Mesendoderm (in vitro differentiated cells): ENCODE results near the gene CGB7. TPM values are rescaled to one million over a fixed set of nuclear protein-coding genes. Genes with fewer than 3 reads are reported as not detected.

Experiments used
- DNase-seq: peaks from one replicate; pipeline ENCODE4 v3.0.0; 2013
- H2AK5ac ChIP-seq: 2 replicates; pipeline ENCODE4 v1.6.1; 2013; ENCODE audit warnings: low read length, inconsistent platforms
- H2BK120ac ChIP-seq: 2 replicates; pipeline ENCODE4 v1.6.1; 2013; ENCODE audit warnings: low read depth, mild to moderate bottlenecking, low read length, moderate library complexity, mixed read lengths
- H2BK15ac ChIP-seq: replicated peaks from 2 replicates; pipeline ENCODE4 v1.6.1; 2013; ENCODE audit warnings: low read depth, mild to moderate bottlenecking, moderate library complexity
- H2BK5ac ChIP-seq: 2 replicates; pipeline ENCODE4 v1.6.1; 2013; ENCODE audit warnings: low read length, inconsistent platforms
- H3K18ac ChIP-seq: 2 replicates; pipeline ENCODE4 v1.6.1; 2013; ENCODE audit warnings: mild to moderate bottlenecking, low read length, mixed read lengths
- H3K23ac ChIP-seq: one replicate; pipeline ENCODE4 v1.6.1; 2013; ENCODE audit warnings: low read length
- H3K27ac ChIP-seq: 2 replicates; pipeline ENCODE4 v1.5.1; 2013; ENCODE audit warnings: low read depth, mild to moderate bottlenecking, inconsistent platforms, low read length, moderate library complexity
- H3K27me3 ChIP-seq: 2 replicates; pipeline ENCODE4 v1.6.1; 2013; ENCODE audit warnings: low read length, control low read depth, mild to moderate bottlenecking, inconsistent platforms; ENCODE audit not compliant: insufficient read depth, poor library complexity
- H3K36me3 ChIP-seq: 2 replicates; pipeline ENCODE4 v1.6.1; 2013; ENCODE audit warnings: low read length, inconsistent platforms; ENCODE audit not compliant: control insufficient read depth, insufficient read depth
- H3K4ac ChIP-seq: one replicate; pipeline ENCODE4 v1.6.1; 2013; ENCODE audit warnings: low read depth, mild to moderate bottlenecking, low read length, moderate library complexity
- H3K4me1 ChIP-seq: 2 replicates; pipeline ENCODE4 v1.6.1; 2013; ENCODE audit warnings: low read depth, low read length, inconsistent platforms; ENCODE audit not compliant: control insufficient read depth
- H3K4me2 ChIP-seq: 2 replicates; pipeline ENCODE4 v1.6.1; 2013; ENCODE audit warnings: low read length
- H3K4me3 ChIP-seq: 2 replicates; pipeline ENCODE4 v1.5.1; 2013; ENCODE audit warnings: mild to moderate bottlenecking, low read length
- H3K56ac ChIP-seq: one replicate; pipeline ENCODE4 v1.6.1; 2013; ENCODE audit warnings: low read length
- H3K79me1 ChIP-seq: 2 replicates; pipeline ENCODE4 v1.6.1; 2013; ENCODE audit warnings: low read length, inconsistent platforms
- H3K79me2 ChIP-seq: 2 replicates; pipeline ENCODE4 v1.6.1; 2013; ENCODE audit warnings: mild to moderate bottlenecking, low read length; ENCODE audit not compliant: control insufficient read depth, insufficient read depth
- H3K9ac ChIP-seq: 2 replicates; pipeline ENCODE4 v1.6.1; 2013; ENCODE audit warnings: low read length, inconsistent platforms
- H4K5ac ChIP-seq: one replicate; pipeline ENCODE4 v1.6.1; 2013; ENCODE audit warnings: low read length
- H4K8ac ChIP-seq: one replicate; pipeline ENCODE4 v1.6.1; 2013; ENCODE audit warnings: low read depth, mild to moderate bottlenecking, control low read depth, low read length, moderate library complexity
- WGBS: extraction: QIAGEN DNeasy Blood & Tissue Kit; methylation state at CpG from one replicate; pipeline ENCODE4 v1.1.7; 2013; ENCODE audit warnings: low lambda C conversion rate, missing lambda C conversion rate; ENCODE audit not compliant: insufficient coverage; ENCODE audit errors: extremely low coverage; 5-methylcytosine and 5-hydroxymethylcytosine counted together
- small RNA-seq: library from polyadenylated mRNA; stranded (forward); fragments of <200 nt; extraction: miRNeasy Mini kit (QIAGEN cat#:217004); gene quantifications from one replicate; pipeline ENCODE3, GENCODE V24; 2013; ENCODE audit not compliant: insufficient read depth

CGB7 gene

GRCh38 chr19:49004964-49005614, 52.5 kb downstream of the CGB7 start:
- Histone ChIP-seq H3K36me3 (peaks cover 16% of the 10 kb centered on the region), H3K4me2 (no peak overlapping the region), H3K23ac (no peak overlapping the region), H2BK5ac (no peak overlapping the region), H3K4ac (no peak overlapping the region), H3K79me2 (no peaks in the 10 kb centered on the region), H3K18ac (no peak overlapping the region), H2BK15ac (no peak overlapping the region), H2BK120ac (no peak overlapping the region), H3K79me1 (no peaks in the 10 kb centered on the region), H4K5ac (no peak overlapping the region), H3K4me1 (no peaks in the 10 kb centered on the region), H3K27me3 (no peaks in the 10 kb centered on the region), H3K9ac (no peak overlapping the region), H4K8ac (no peak overlapping the region), H3K4me3 (no peak overlapping the region), H2AK5ac (no peak overlapping the region), H3K27ac (no peak overlapping the region), H3K56ac (no peak overlapping the region)
- WGBS = no CpG with 5 or more reads among the region's 7 CpGs
- DNase-seq = no peak

Small RNAs within 50 kb of the gene (small RNA-seq; reads per million reads assigned to genes)
- gene MIR6798 = 0.72 reads per million
- gene RN7SL708P = not detected
